Endothelial cell of umbilical vein (primary cell): ENCODE measurements around the gene PANX3. TPM values are rescaled to one million over a fixed set of nuclear protein-coding genes. Genes with fewer than 3 reads are reported as not detected.

ENCODE experiments used
- BruUV-seq: library from RNA; stranded (reverse); fragments of 400-500 nt; replicated peaks from 2 replicates; lab custom pipeline; 2021; lab: Mats Ljungman, UMichigan
- CTCF ChIA-PET: fragments of 300-600, 350-600 bp; sonication (Branson Sonifier 250); formaldehyde crosslinking; loops from one replicate; lab custom pipeline; 2021; ENCODE audit warnings: antibody characterized with exemption, inconsistent platforms; lab: Charles Lee
- POLR2A ChIA-PET: fragments of 300-600, 350-600 bp; sonication (Branson Sonifier 250); formaldehyde crosslinking; loops from one replicate; lab custom pipeline; 2021; ENCODE audit warnings: antibody characterized with exemption, inconsistent platforms; lab: Charles Lee
- DNase-seq: peaks from one replicate; pipeline ENCODE4 v3.0.0-alpha.2; 2011; ENCODE audit warnings: low read depth, low spot score
- FAIRE-seq: peaks from 2 replicates; lab custom pipeline; 2011; peaks lifted over from hg19 to GRCh38; lab: Jason Lieb, UNC
- H2AFZ ChIP-seq: 2 replicates; pipeline ENCODE4 v1.6.0; 2012; ENCODE audit warnings: low read depth, low read length, control low read depth, inconsistent platforms
- H3K27ac ChIP-seq: 2 replicates; pipeline ENCODE4 v1.5.1; 2011; ENCODE audit warnings: low read depth, mild to moderate bottlenecking, control low read depth, low read length, moderate library complexity; ENCODE audit not compliant: insufficient read depth
- H3K27me3 ChIP-seq, 2 experiments: 2 replicates each; pipeline versions ENCODE4 v1.6.0 to v1.6.1; 2011; ENCODE audit warnings: low read length in 2 of 2, mixed read lengths in 1 of 2; ENCODE audit not compliant: control insufficient read depth in 2 of 2, insufficient read depth in 2 of 2
- H3K36me3 ChIP-seq, 2 experiments: 2 replicates in 1 of 2; 3 replicates in 1 of 2; pipeline ENCODE4 v1.5.1; 2011; ENCODE audit warnings: low read length in 2 of 2, mild to moderate bottlenecking in 1 of 2, moderate library complexity in 1 of 2; ENCODE audit not compliant: control insufficient read depth in 2 of 2, insufficient read depth in 2 of 2; ENCODE audit errors: extremely low read depth in 1 of 2
- H3K4me1 ChIP-seq: 3 replicates; pipeline ENCODE4 v1.5.1; 2011; ENCODE audit warnings: mild to moderate bottlenecking, low read length; ENCODE audit not compliant: control insufficient read depth, insufficient read depth; ENCODE audit errors: extremely low read depth
- H3K4me2 ChIP-seq: 2 replicates; pipeline ENCODE4 v1.6.1; 2011; ENCODE audit warnings: low read length, control low read depth, mixed read lengths; ENCODE audit not compliant: insufficient read depth
- H3K4me3 ChIP-seq, 3 experiments: fragments of 200-600 bp in 1 of 3; sonication (generic), shearing (Covaris generic) in 1 of 3; replicated peaks in 1 of 3; 2 replicates each; pipeline ENCODE4 v1.5.1; 2011 to 2016; ENCODE audit warnings: control low read depth in 3 of 3, low read length in 3 of 3, mild to moderate bottlenecking in 2 of 3, inconsistent platforms in 1 of 3, low read depth in 1 of 3, moderate library complexity in 1 of 3; ENCODE audit not compliant: insufficient read depth in 1 of 3
- H3K79me2 ChIP-seq: 2 replicates; pipeline ENCODE4 v1.6.0; 2012; ENCODE audit warnings: low read length, inconsistent platforms; ENCODE audit not compliant: control insufficient read depth, insufficient read depth
- H3K9ac ChIP-seq: replicated peaks from 2 replicates; pipeline ENCODE3; 2011; ENCODE audit warnings: low read length, control low read depth; ENCODE audit not compliant: insufficient read depth; ENCODE audit errors: extremely low read depth
- H3K9me1 ChIP-seq: replicated peaks from 3 replicates; pipeline ENCODE4 v1.6.0; 2011; ENCODE audit warnings: mild to moderate bottlenecking, low read length; ENCODE audit not compliant: control insufficient read depth, insufficient read depth; ENCODE audit errors: extremely low read depth
- H3K9me3 ChIP-seq: replicated peaks from 2 replicates; pipeline ENCODE4 v1.5.1; 2012; ENCODE audit warnings: low read length, inconsistent platforms; ENCODE audit not compliant: control insufficient read depth, insufficient read depth
- H4K20me1 ChIP-seq: replicated peaks from 2 replicates; pipeline ENCODE3; 2011; ENCODE audit warnings: mild to moderate bottlenecking, low read length; ENCODE audit not compliant: control insufficient read depth, insufficient read depth; ENCODE audit errors: extremely low read depth
- EZH2 ChIP-seq: IDR thresholded peaks from 2 replicates; pipeline ENCODE4 v1.6.1; 2012; ENCODE audit warnings: borderline replicate concordance, low read depth, mild to moderate bottlenecking, moderate library complexity, low read length, inconsistent platforms; ENCODE audit not compliant: severe bottlenecking
- FOS ChIP-seq: IDR thresholded peaks from 2 replicates; pipeline ENCODE4 v1.6.1; 2011; ENCODE audit warnings: mild to moderate bottlenecking, low read length, moderate library complexity, borderline replicate concordance; ENCODE audit not compliant: insufficient read depth
- GATA2 ChIP-seq: IDR thresholded peaks from 2 replicates; pipeline ENCODE4 v1.7.0; 2011; ENCODE audit warnings: low read depth, mild to moderate bottlenecking, moderate library complexity, mixed read lengths, low read length; ENCODE audit not compliant: insufficient read length, insufficient read depth
- JUN ChIP-seq: IDR thresholded peaks from 2 replicates; pipeline ENCODE4 v1.6.1; 2011; ENCODE audit warnings: borderline replicate concordance, low read depth; ENCODE audit not compliant: insufficient read length, insufficient read depth
- MYC ChIP-seq: IDR thresholded peaks from one replicate; pipeline ENCODE4 v1.6.1; 2011; ENCODE audit warnings: mild to moderate bottlenecking, low read depth, low read length
- POLR2A ChIP-seq: IDR thresholded peaks from 2 replicates; pipeline ENCODE4 v1.6.1; 2012; ENCODE audit warnings: low read depth, mild to moderate bottlenecking, control low read depth, low read length
- POLR2AphosphoS5 ChIP-seq: IDR thresholded peaks from 2 replicates; pipeline ENCODE4 v1.6.1; 2012; ENCODE audit warnings: low read depth, mild to moderate bottlenecking, control low read depth, low read length, moderate library complexity; ENCODE audit not compliant: insufficient read depth
- dilution Hi-C: fragments of 300-500 bp; cut with MboI; formaldehyde crosslinking; loops from one replicate; pipeline ENCODE4 v1.15.0; 2019; ENCODE audit warnings: low sequenced_read_pairs; ENCODE audit not compliant: extremely low pct_ligation_motif_present
- intact Hi-C: fragments of 100-400 bp; cut with micrococcal nuclease; formaldehyde crosslinking; loops from one replicate; pipeline ENCODE4 v1.10.0; 2022
- polyA plus RNA-seq, 4 experiments: library from polyadenylated mRNA; depleted of rRNA in 3 of 4; stranded (reverse) in 3 of 4; unstranded in 1 of 4; fragments of >200 nt; gene quantifications; 2 replicates each; pipeline versions ENCODE4 v1.2.1 to v1.2.3, GENCODE V29; 2011 to 2012; ENCODE audit warnings: missing spikeins in 1 of 4
- total RNA-seq: library from RNA; stranded (reverse); gene quantifications from 2 replicates; pipeline ENCODE4 v1.2.3, GENCODE V29; 2021
- TF ChIP-seq, protein P1 (sequence below): IDR thresholded peaks from 2 replicates; pipeline ENCODE4 v1.6.1; 2011; ENCODE audit not compliant: insufficient read depth, insufficient read length

Gene PANX3
- total and polyA plus RNA-seq, 2 donors (not counting 3 experiments of a cell fraction or from before 2014, with no cell fraction given): not detected

DNA sequence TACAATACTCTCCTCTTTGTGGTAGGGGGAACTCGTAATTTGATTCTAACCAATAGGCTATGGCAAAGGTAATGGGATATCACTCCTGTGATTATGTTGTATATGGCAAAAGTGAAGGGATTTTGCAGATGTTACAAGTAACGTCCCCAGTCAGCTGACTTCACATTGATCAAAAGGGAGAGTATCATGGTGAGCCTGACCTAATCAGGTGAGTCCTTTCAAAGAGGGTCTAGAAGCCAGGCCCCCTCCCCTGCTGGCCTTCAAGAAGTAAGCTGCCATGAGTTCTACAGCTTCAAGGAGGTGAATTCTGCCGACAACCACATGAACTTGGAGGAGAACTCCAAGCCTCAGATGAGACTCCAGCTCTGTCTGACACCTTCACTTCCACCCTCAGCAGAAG lies 31.4 kb downstream of the PANX3 start:
- dilution Hi-C loops: no loop called here
- no peaks in the 10 kb centered on the region for H4K20me1 ChIP-seq
- peaks cover 0 to under 1% of the 10 kb centered on the region in 2 experiments for H3K36me3 ChIP-seq
- CTCF ChIA-PET: interaction anchor here (1.0 to 6.5 kb wide), 11 partner anchors 10 to 241 kb away, joined by 3 to 86 read pairs (median 12); partner anchors contain the start of genes NRGN and ROBO3
- DNase-seq (no peak), FAIRE-seq (no peak)
- peaks cover 18% of the 10 kb centered on the region for H3K4me1 ChIP-seq
- H3K79me2 ChIP-seq: no peaks in the 10 kb centered on the region
- no peak overlapping the region for H2AFZ ChIP-seq
- H3K9me1 ChIP-seq: no peaks in the 10 kb centered on the region
- intact Hi-C loops: no loop called here
- no peak overlapping the region for H3K4me3 ChIP-seq
- H3K9me3 ChIP-seq: no peaks in the 10 kb centered on the region
- H3K27ac ChIP-seq: no peak overlapping the region
- POLR2A ChIA-PET: interaction anchor here (1.1 kb wide), 1 partner anchor 703 kb away, joined by 4 read pairs; no protein-coding TSS in a partner anchor
- H3K9ac ChIP-seq: no peak overlapping the region
- no peak overlapping the region for H3K4me2 ChIP-seq
- BruUV-seq: no TSS peak
- TF ChIP-seq POLR2AphosphoS5 (no peak), MYC (no peak), FOS (no peak), POLR2A (no peak), JUN (no peak), GATA2 (no peak), EZH2 (no peak)
- TF ChIP-seq, protein P1, sequence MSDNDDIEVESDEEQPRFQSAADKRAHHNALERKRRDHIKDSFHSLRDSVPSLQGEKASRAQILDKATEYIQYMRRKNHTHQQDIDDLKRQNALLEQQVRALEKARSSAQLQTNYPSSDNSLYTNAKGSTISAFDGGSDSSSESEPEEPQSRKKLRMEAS: no peak
- no peaks in the 10 kb centered on the region for H3K27me3 ChIP-seq
